HepG2 (cell line): ENCODE results near the gene CTF1. TPM values are rescaled to one million over a fixed set of nuclear protein-coding genes. Genes with fewer than 3 reads are reported as not detected.
A peak's percentile ranks its signal among the peaks of the same experiment; 100 is the strongest.

ENCODE experiments used
- NCOR1 ChIP-seq: fragments of 200-600 bp; sonication (generic); IDR thresholded peaks from 2 replicates; pipeline ENCODE4 v1.7.0; 2017; ENCODE audit warnings: antibody characterized with exemption, low read length, borderline replicate concordance
- ZNF530 ChIP-seq: sonication (generic); formaldehyde crosslinking; IDR thresholded peaks from 2 replicates; pipeline ENCODE4 v1.5.0; 2020; ENCODE audit warnings: low read depth, mild to moderate bottlenecking, missing genetic modification reagents
- polyA plus RNA-seq, 8 experiments: library from polyadenylated mRNA; depleted of rRNA in 3 of 8; stranded (reverse) in 7 of 8; unstranded in 1 of 8; fragments of >200 nt; fragmentation: Illumina TruSeq in 4 of 8; extraction: Trizol in 4 of 8; gene quantifications; 2 replicates each; pipeline versions ENCODE4 v1.2.1 to v1.2.3, GENCODE V29; 2011 to 2016; ENCODE audit warnings: low read depth in 4 of 8, missing spikeins in 1 of 8, mixed read lengths in 1 of 8; ENCODE audit not compliant: insufficient read depth in 1 of 8
- total RNA-seq, 5 experiments: library from RNA; depleted of rRNA; stranded (reverse); fragments of >200 nt; fragmentation: Illumina TruSeq; extraction: Trizol; gene quantifications; 2 replicates each; pipeline ENCODE4 v1.2.3, GENCODE V29; 2016; ENCODE audit warnings: low read depth in 1 of 5
- TF ChIP-seq, protein P1 (sequence below): sonication (generic); formaldehyde crosslinking; IDR thresholded peaks from 2 replicates; pipeline ENCODE4 v1.4.0; 2020; ENCODE audit warnings: missing genetic modification reagents
- TF ChIP-seq, protein P2 (sequence below): sonication (generic); formaldehyde crosslinking; IDR thresholded peaks from 2 replicates; pipeline ENCODE4 v1.8.1; 2023; ENCODE audit warnings: mild to moderate bottlenecking, missing genetic modification reagents
- TF ChIP-seq, protein P3 (sequence below): sonication (generic); formaldehyde crosslinking; IDR thresholded peaks from 2 replicates; pipeline ENCODE4 v1.4.0; 2020; ENCODE audit warnings: missing genetic modification reagents
- TF ChIP-seq, protein P4 (sequence below): IDR thresholded peaks from 2 replicates; pipeline ENCODE4 v1.6.1; 2016; ENCODE audit warnings: low read depth, borderline replicate concordance
- TF ChIP-seq, protein P5 (sequence below): sonication (generic); formaldehyde crosslinking; IDR thresholded peaks from 2 replicates; pipeline ENCODE4 v1.5.1; 2020; ENCODE audit warnings: missing genetic modification reagents, mild to moderate bottlenecking, borderline replicate concordance
- TF ChIP-seq, protein P6 (sequence below): sonication (generic); formaldehyde crosslinking; IDR thresholded peaks from 2 replicates; pipeline ENCODE4 v1.8.0; 2022; ENCODE audit warnings: mild to moderate bottlenecking, missing genetic modification reagents, moderate library complexity
- TF ChIP-seq, protein P7 (sequence below): sonication (generic); formaldehyde crosslinking; IDR thresholded peaks from one replicate; pipeline ENCODE4 v1.5.1; 2020; ENCODE audit warnings: mild to moderate bottlenecking, missing genetic modification reagents; ENCODE audit errors: not compliant biosample characterization
- TF ChIP-seq, protein P8 (sequence below): sonication (generic); formaldehyde crosslinking; IDR thresholded peaks from 2 replicates; pipeline ENCODE4 v1.4.0; 2020; ENCODE audit warnings: mild to moderate bottlenecking, missing genetic modification reagents, borderline replicate concordance

Gene CTF1
- total and polyA plus RNA-seq, 2 of the 13 experiments (the other 11 are each of a cell fraction or from before 2014, with no cell fraction given), result 0.13 to 1.8 TPM

DNA sequence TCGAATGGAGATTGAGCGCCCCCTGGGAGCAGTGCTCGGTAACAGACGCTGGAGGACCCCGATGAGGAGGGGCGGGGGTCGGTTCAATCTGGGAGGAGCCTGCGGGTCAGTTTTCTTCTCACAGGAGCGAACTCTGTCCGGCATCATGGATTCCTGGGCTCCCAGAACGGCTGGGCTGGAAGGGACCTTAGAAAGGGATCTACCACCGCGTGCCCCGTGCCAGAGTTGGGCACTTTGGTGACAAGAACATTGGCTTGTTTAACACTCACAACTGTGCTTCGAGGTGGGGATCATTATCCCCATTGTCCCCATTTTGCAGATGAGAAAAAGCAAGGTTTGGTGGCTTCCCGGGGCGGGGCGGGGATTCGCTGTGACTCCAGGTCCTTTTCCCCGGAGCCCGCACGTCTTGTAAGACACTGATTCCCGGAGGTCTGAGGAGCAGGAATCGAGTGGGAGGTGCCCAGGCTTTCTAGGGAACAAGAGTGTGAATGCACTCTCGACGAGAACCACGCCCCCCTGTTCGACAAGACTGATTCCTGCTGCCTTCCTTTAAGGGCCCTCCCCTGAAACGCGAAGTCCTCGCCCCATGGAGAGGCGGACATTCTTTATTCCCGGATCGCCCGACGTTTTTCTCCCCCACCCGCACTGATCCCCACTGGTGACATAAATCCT is 25.5 kb downstream of the CTF1 start (continued):
- TF ChIP-seq, protein P1, sequence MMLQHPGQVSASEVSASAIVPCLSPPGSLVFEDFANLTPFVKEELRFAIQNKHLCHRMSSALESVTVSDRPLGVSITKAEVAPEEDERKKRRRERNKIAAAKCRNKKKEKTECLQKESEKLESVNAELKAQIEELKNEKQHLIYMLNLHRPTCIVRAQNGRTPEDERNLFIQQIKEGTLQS, result peak; percentile 4; the same call in 1 of the 2 replicates
- TF ChIP-seq NCOR1 (no peak; the same call in 1 of the 2 replicates), ZNF530 (CRISPR knock-in tag) (no peak)
- TF ChIP-seq, protein P2, sequence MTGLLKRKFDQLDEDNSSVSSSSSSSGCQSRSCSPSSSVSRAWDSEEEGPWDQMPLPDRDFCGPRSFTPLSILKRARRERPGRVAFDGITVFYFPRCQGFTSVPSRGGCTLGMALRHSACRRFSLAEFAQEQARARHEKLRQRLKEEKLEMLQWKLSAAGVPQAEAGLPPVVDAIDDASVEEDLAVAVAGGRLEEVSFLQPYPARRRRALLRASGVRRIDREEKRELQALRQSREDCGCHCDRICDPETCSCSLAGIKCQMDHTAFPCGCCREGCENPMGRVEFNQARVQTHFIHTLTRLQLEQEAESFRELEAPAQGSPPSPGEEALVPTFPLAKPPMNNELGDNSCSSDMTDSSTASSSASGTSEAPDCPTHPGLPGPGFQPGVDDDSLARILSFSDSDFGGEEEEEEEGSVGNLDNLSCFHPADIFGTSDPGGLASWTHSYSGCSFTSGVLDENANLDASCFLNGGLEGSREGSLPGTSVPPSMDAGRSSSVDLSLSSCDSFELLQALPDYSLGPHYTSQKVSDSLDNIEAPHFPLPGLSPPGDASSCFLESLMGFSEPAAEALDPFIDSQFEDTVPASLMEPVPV, result no peak
- TF ChIP-seq, protein P3, sequence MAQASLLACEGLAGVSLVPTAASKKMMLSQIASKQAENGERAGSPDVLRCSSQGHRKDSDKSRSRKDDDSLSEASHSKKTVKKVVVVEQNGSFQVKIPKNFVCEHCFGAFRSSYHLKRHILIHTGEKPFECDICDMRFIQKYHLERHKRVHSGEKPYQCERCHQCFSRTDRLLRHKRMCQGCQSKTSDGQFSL (CRISPR knock-in tag), result no peak
- TF ChIP-seq, protein P4, sequence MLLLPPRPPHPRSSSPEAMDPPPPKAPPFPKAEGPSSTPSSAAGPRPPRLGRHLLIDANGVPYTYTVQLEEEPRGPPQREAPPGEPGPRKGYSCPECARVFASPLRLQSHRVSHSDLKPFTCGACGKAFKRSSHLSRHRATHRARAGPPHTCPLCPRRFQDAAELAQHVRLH (CRISPR knock-in tag), result peak; percentile 55; the same call in 1 of the 2 replicates
- TF ChIP-seq, protein P5, sequence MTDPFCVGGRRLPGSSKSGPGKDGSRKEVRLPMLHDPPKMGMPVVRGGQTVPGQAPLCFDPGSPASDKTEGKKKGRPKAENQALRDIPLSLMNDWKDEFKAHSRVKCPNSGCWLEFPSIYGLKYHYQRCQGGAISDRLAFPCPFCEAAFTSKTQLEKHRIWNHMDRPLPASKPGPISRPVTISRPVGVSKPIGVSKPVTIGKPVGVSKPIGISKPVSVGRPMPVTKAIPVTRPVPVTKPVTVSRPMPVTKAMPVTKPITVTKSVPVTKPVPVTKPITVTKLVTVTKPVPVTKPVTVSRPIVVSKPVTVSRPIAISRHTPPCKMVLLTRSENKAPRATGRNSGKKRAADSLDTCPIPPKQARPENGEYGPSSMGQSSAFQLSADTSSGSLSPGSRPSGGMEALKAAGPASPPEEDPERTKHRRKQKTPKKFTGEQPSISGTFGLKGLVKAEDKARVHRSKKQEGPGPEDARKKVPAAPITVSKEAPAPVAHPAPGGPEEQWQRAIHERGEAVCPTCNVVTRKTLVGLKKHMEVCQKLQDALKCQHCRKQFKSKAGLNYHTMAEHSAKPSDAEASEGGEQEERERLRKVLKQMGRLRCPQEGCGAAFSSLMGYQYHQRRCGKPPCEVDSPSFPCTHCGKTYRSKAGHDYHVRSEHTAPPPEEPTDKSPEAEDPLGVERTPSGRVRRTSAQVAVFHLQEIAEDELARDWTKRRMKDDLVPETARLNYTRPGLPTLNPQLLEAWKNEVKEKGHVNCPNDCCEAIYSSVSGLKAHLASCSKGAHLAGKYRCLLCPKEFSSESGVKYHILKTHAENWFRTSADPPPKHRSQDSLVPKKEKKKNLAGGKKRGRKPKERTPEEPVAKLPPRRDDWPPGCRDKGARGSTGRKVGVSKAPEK (CRISPR knock-in tag), result no peak
- TF ChIP-seq, protein P6, sequence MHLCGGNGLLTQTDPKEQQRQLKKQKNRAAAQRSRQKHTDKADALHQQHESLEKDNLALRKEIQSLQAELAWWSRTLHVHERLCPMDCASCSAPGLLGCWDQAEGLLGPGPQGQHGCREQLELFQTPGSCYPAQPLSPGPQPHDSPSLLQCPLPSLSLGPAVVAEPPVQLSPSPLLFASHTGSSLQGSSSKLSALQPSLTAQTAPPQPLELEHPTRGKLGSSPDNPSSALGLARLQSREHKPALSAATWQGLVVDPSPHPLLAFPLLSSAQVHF, result no peak
- TF ChIP-seq, protein P7, sequence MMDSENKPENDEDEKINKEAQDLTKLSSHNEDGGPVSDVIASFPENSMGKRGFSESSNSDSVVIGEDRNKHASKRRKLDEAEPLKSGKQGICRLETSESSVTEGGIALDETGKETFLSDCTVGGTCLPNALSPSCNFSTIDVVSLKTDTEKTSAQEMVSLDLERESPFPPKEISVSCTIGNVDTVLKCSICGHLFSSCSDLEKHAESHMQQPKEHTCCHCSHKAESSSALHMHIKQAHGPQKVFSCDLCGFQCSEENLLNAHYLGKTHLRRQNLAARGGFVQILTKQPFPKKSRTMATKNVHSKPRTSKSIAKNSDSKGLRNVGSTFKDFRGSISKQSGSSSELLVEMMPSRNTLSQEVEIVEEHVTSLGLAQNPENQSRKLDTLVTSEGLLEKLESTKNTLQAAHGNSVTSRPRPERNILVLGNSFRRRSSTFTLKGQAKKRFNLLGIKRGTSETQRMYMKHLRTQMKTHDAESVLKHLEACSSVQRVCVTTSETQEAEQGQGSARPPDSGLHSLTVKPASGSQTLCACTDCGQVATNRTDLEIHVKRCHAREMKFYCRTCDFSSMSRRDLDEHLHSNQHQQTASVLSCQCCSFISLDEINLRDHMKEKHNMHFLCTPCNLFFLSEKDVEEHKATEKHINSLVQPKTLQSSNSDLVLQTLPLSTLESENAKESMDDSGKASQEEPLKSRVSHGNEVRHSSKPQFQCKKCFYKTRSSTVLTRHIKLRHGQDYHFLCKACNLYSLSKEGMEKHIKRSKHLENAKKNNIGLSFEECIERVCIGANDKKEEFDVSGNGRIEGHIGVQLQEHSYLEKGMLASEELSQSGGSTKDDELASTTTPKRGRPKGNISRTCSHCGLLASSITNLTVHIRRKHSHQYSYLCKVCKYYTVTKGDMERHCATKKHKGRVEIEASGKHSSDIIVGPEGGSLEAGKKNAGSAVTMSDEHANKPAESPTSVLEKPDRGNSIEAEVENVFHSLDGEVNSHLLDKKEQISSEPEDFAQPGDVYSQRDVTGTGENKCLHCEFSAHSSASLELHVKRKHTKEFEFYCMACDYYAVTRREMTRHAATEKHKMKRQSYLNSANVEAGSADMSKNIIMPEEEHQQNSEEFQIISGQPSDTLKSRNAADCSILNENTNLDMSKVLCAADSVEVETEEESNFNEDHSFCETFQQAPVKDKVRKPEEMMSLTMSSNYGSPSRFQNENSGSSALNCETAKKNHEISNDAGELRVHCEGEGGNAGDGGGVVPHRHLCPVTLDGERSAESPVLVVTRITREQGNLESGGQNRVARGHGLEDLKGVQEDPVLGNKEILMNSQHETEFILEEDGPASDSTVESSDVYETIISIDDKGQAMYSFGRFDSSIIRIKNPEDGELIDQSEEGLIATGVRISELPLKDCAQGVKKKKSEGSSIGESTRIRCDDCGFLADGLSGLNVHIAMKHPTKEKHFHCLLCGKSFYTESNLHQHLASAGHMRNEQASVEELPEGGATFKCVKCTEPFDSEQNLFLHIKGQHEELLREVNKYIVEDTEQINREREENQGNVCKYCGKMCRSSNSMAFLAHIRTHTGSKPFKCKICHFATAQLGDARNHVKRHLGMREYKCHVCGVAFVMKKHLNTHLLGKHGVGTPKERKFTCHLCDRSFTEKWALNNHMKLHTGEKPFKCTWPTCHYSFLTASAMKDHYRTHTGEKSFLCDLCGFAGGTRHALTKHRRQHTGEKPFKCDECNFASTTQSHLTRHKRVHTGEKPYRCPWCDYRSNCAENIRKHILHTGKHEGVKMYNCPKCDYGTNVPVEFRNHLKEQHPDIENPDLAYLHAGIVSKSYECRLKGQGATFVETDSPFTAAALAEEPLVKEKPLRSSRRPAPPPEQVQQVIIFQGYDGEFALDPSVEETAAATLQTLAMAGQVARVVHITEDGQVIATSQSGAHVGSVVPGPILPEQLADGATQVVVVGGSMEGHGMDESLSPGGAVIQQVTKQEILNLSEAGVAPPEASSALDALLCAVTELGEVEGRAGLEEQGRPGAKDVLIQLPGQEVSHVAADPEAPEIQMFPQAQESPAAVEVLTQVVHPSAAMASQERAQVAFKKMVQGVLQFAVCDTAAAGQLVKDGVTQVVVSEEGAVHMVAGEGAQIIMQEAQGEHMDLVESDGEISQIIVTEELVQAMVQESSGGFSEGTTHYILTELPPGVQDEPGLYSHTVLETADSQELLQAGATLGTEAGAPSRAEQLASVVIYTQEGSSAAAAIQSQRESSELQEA (CRISPR knock-in tag), result no peak
- TF ChIP-seq, protein P8, sequence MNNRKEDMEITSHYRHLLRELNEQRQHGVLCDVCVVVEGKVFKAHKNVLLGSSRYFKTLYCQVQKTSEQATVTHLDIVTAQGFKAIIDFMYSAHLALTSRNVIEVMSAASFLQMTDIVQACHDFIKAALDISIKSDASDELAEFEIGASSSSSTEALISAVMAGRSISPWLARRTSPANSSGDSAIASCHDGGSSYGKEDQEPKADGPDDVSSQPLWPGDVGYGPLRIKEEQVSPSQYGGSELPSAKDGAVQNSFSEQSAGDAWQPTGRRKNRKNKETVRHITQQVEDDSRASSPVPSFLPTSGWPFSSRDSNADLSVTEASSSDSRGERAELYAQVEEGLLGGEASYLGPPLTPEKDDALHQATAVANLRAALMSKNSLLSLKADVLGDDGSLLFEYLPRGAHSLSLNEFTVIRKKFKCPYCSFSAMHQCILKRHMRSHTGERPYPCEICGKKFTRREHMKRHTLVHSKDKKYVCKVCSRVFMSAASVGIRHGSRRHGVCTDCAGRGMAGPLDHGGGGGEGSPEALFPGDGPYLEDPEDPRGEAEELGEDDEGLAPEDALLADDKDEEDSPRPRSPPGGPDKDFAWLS (CRISPR knock-in tag), result 0 out of 2 replicates have a peak, but pooled peaks have one; percentile 80
